HepG2 (cell line): Measurements from ENCODE around the gene TM4SF4. TPM values are rescaled to one million over a fixed set of nuclear protein-coding genes. Genes with fewer than 3 reads are reported as not detected.

Experiments used
- CHD4 ChIP-seq: fragments of 200-600 bp; sonication (generic); IDR thresholded peaks from 2 replicates; pipeline ENCODE4 v1.7.0; 2017; ENCODE audit warnings: mild to moderate bottlenecking, low read length, borderline replicate concordance
- FOXA3 ChIP-seq: IDR thresholded peaks from 2 replicates; pipeline ENCODE4 v1.6.1; 2016; ENCODE audit warnings: missing genetic modification reagents, missing compliant biosample characterization
- JARID2 ChIP-seq: sonication (generic); formaldehyde crosslinking; IDR thresholded peaks from 2 replicates; pipeline ENCODE4 v1.8.1; 2023; ENCODE audit warnings: missing genetic modification reagents, inconsistent platforms; ENCODE audit not compliant: insufficient replicate concordance
- KDM3A ChIP-seq: IDR thresholded peaks from 2 replicates; pipeline ENCODE4 v1.6.1; 2018; ENCODE audit warnings: low read depth, missing compliant biosample characterization
- MIER3 ChIP-seq: IDR thresholded peaks from 2 replicates; pipeline ENCODE4 v1.6.1; 2016; ENCODE audit warnings: missing compliant biosample characterization, borderline replicate concordance
- MLXIP ChIP-seq: sonication (generic); formaldehyde crosslinking; IDR thresholded peaks from 2 replicates; pipeline ENCODE4 v1.9.0; 2021; ENCODE audit warnings: missing genetic modification reagents, borderline replicate concordance
- STAT6 ChIP-seq: sonication (generic); formaldehyde crosslinking; IDR thresholded peaks from 2 replicates; pipeline ENCODE4 v1.4.0; 2020; ENCODE audit warnings: missing genetic modification reagents, mild to moderate bottlenecking, borderline replicate concordance
- TCF12 ChIP-seq, 2 experiments: fragments of 450-650 bp in 1 of 2; sonication (generic) in 1 of 2; formaldehyde crosslinking in 1 of 2; IDR thresholded peaks; 2 replicates each; pipeline versions ENCODE4 v1.6.1 to v1.8.0; 2017 to 2022; ENCODE audit warnings: antibody characterized with exemption in 1 of 2, mild to moderate bottlenecking in 1 of 2, missing genetic modification reagents in 1 of 2, moderate library complexity in 1 of 2
- XBP1 ChIP-seq: sonication (generic); formaldehyde crosslinking; IDR thresholded peaks from 2 replicates; pipeline ENCODE4 v1.5.0; 2020; ENCODE audit warnings: missing genetic modification reagents
- ZNF124 ChIP-seq: sonication (generic); formaldehyde crosslinking; IDR thresholded peaks from 2 replicates; pipeline ENCODE4 v1.4.0; 2020; ENCODE audit warnings: missing genetic modification reagents
- ZNF281 ChIP-seq: sonication (generic); formaldehyde crosslinking; IDR thresholded peaks from 2 replicates; pipeline ENCODE4 v1.4.0; 2020; ENCODE audit warnings: missing genetic modification reagents, borderline replicate concordance
- polyA plus RNA-seq, 8 experiments: library from polyadenylated mRNA; depleted of rRNA in 3 of 8; stranded (reverse) in 7 of 8; unstranded in 1 of 8; fragments of >200 nt; fragmentation: Illumina TruSeq in 4 of 8; extraction: Trizol in 4 of 8; gene quantifications; 2 replicates each; pipeline versions ENCODE4 v1.2.1 to v1.2.3, GENCODE V29; 2011 to 2016; ENCODE audit warnings: low read depth in 4 of 8, missing spikeins in 1 of 8, mixed read lengths in 1 of 8; ENCODE audit not compliant: insufficient read depth in 1 of 8
- total RNA-seq, 5 experiments: library from RNA; depleted of rRNA; stranded (reverse); fragments of >200 nt; fragmentation: Illumina TruSeq; extraction: Trizol; gene quantifications; 2 replicates each; pipeline ENCODE4 v1.2.3, GENCODE V29; 2016; ENCODE audit warnings: low read depth in 1 of 5

The TM4SF4 gene
- total and polyA plus RNA-seq, 2 of the 13 experiments (the other 11 are each of a cell fraction or from before 2014, with no cell fraction given): 0.63 to 0.95 TPM

GRCh38 chr3:149493315-149494021 lies 19.0 kb downstream of the TM4SF4 start (continued):
- TF ChIP-seq MLXIP (no peak), JARID2 (CRISPR knock-in tag) (no peak), CHD4 (peak; percentile 99), STAT6 (CRISPR knock-in tag) (peak; percentile 74; the same call in 1 of the 2 replicates), ZNF124 (CRISPR knock-in tag) (0 out of 2 replicates have a peak, but pooled peaks have one; percentile 10), FOXA3 (CRISPR knock-in tag) (peak; percentile 75), MIER3 (CRISPR knock-in tag) (no peak), TCF12 (IDR thresholded peaks at IDR 0.05) (no peak), TCF12 (CRISPR knock-in tag; IDR thresholded peaks at IDR 0.05) (no peak), ZNF281 (CRISPR knock-in tag) (no peak), KDM3A (CRISPR knock-in tag) (0 out of 2 replicates have a peak, but pooled peaks have one; percentile 14), XBP1 (CRISPR knock-in tag) (no peak)
